Panc1 (cell line): ENCODE measurements around the gene GLTP.

ENCODE experiments used
- POLR2AphosphoS5 ChIP-seq: IDR thresholded peaks from 2 replicates; pipeline ENCODE4 v1.6.1; 2012; ENCODE audit warnings: mild to moderate bottlenecking, low read depth, low read length, moderate library complexity
- SIN3A ChIP-seq: IDR thresholded peaks from 2 replicates; pipeline ENCODE4 v1.6.1; 2012; ENCODE audit warnings: low read depth, mild to moderate bottlenecking, low read length, moderate library complexity, borderline replicate concordance; ENCODE audit not compliant: insufficient read depth
- TCF7L2 ChIP-seq: IDR thresholded peaks from 2 replicates; pipeline ENCODE4 v1.6.1; 2011; ENCODE audit warnings: mild to moderate bottlenecking, low read depth, low read length, inconsistent platforms
- TF ChIP-seq, protein P1 (sequence below): fragments of 450-650 bp; IDR thresholded peaks from 2 replicates; pipeline ENCODE4 v1.5.1; 2017; ENCODE audit warnings: mild to moderate bottlenecking
- TF ChIP-seq, protein P2 (sequence below), 2 experiments: IDR thresholded peaks; 2 replicates each; pipeline ENCODE4 v1.6.1; 2011 to 2012; ENCODE audit warnings: low read depth in 2 of 2, control low read depth in 1 of 2, low read length in 1 of 2, mild to moderate bottlenecking in 1 of 2, moderate library complexity in 1 of 2; ENCODE audit not compliant: insufficient read depth in 1 of 2

DNA sequence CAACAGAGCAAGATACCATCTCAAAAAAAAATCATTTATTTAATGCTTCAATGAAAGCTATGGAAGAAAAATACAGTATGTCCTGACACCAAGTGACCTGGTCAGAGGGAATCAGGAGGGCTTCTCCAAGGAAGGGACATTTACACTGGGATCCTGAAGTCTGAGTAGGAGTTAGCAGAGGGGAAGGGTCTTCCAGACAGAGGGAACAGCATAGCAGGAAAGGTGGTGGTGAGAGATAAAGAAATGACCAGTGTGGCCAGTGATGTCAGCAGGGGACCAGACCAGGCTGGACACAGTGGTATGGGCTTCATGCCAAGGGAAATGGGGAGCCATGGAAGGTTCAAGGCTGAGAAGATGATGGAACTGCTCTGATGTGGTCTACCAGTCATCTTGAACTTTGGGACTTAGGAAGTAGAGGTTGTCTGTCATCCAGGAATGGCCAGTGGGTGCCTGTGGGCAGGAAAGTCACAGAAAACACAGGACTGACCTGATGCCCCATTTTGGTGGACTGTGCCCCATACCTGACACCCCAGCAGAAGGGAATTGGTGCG is 11.9 kb upstream of the GLTP start:
- TF ChIP-seq, protein P1, sequence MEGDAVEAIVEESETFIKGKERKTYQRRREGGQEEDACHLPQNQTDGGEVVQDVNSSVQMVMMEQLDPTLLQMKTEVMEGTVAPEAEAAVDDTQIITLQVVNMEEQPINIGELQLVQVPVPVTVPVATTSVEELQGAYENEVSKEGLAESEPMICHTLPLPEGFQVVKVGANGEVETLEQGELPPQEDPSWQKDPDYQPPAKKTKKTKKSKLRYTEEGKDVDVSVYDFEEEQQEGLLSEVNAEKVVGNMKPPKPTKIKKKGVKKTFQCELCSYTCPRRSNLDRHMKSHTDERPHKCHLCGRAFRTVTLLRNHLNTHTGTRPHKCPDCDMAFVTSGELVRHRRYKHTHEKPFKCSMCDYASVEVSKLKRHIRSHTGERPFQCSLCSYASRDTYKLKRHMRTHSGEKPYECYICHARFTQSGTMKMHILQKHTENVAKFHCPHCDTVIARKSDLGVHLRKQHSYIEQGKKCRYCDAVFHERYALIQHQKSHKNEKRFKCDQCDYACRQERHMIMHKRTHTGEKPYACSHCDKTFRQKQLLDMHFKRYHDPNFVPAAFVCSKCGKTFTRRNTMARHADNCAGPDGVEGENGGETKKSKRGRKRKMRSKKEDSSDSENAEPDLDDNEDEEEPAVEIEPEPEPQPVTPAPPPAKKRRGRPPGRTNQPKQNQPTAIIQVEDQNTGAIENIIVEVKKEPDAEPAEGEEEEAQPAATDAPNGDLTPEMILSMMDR, result no peak
- TF ChIP-seq, protein P2, sequence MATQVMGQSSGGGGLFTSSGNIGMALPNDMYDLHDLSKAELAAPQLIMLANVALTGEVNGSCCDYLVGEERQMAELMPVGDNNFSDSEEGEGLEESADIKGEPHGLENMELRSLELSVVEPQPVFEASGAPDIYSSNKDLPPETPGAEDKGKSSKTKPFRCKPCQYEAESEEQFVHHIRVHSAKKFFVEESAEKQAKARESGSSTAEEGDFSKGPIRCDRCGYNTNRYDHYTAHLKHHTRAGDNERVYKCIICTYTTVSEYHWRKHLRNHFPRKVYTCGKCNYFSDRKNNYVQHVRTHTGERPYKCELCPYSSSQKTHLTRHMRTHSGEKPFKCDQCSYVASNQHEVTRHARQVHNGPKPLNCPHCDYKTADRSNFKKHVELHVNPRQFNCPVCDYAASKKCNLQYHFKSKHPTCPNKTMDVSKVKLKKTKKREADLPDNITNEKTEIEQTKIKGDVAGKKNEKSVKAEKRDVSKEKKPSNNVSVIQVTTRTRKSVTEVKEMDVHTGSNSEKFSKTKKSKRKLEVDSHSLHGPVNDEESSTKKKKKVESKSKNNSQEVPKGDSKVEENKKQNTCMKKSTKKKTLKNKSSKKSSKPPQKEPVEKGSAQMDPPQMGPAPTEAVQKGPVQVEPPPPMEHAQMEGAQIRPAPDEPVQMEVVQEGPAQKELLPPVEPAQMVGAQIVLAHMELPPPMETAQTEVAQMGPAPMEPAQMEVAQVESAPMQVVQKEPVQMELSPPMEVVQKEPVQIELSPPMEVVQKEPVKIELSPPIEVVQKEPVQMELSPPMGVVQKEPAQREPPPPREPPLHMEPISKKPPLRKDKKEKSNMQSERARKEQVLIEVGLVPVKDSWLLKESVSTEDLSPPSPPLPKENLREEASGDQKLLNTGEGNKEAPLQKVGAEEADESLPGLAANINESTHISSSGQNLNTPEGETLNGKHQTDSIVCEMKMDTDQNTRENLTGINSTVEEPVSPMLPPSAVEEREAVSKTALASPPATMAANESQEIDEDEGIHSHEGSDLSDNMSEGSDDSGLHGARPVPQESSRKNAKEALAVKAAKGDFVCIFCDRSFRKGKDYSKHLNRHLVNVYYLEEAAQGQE (IDR thresholded peaks at IDR 0.05; ENCODE audit: insufficient read depth in 1 of 2, low read depth in 2 of 2, low read length in 1 of 2), result no peak
- TF ChIP-seq SIN3A (no peak), POLR2AphosphoS5 (no peak), TCF7L2 (no peak)
